Keratinocyte (primary cell): Measurements from ENCODE around the gene KCNJ12. TPM values are rescaled to one million over a fixed set of nuclear protein-coding genes. Genes with fewer than 3 reads are reported as not detected.
"Not testable (repeated sequence)": the region's sequence is repeated elsewhere in the genome, so short reads cannot be mapped to it uniquely, and the experiment has no call there.

ENCODE experiments used
- DNase-seq: peaks from one replicate; pipeline ENCODE4 v3.0.0-alpha.2; 2011; ENCODE audit warnings: low read depth, missing footprints, low spot score
- FAIRE-seq: peaks from 2 replicates; lab custom pipeline; 2011; peaks lifted over from hg19 to GRCh38; lab: Jason Lieb, UNC
- H2AFZ ChIP-seq: 2 replicates; pipeline ENCODE4 v1.6.0; 2012; ENCODE audit warnings: low read length, control low read depth, inconsistent platforms; ENCODE audit not compliant: control insufficient read depth
- H3K27ac ChIP-seq: 2 replicates; pipeline ENCODE4 v1.5.1; 2011; ENCODE audit warnings: low read length; ENCODE audit not compliant: control insufficient read depth, insufficient read depth
- H3K27me3 ChIP-seq: 3 replicates; pipeline ENCODE4 v1.6.0; 2011; ENCODE audit warnings: low read length; ENCODE audit not compliant: control insufficient read depth, insufficient read depth; ENCODE audit errors: extremely low read depth
- H3K36me3 ChIP-seq, 2 experiments: 2 replicates in 1 of 2; 3 replicates in 1 of 2; pipeline ENCODE4 v1.5.1; 2011; ENCODE audit warnings: low read length in 2 of 2, mild to moderate bottlenecking in 1 of 2; ENCODE audit not compliant: control insufficient read depth in 2 of 2, insufficient read depth in 2 of 2; ENCODE audit errors: extremely low read depth in 1 of 2
- H3K4me1 ChIP-seq: 3 replicates; pipeline ENCODE4 v1.5.1; 2011; ENCODE audit warnings: low read length; ENCODE audit not compliant: control insufficient read depth, insufficient read depth; ENCODE audit errors: extremely low read depth
- H3K4me2 ChIP-seq: 3 replicates; pipeline ENCODE4 v1.6.0; 2011; ENCODE audit warnings: low read depth, low read length; ENCODE audit not compliant: control insufficient read depth, insufficient read depth; ENCODE audit errors: extremely low read depth
- H3K4me3 ChIP-seq, 3 experiments: fragments of 200-600 bp in 1 of 3; sonication (generic) in 1 of 3; 2 replicates in 2 of 3; 3 replicates in 1 of 3; pipeline ENCODE4 v1.5.1; 2011 to 2016; ENCODE audit warnings: low read length in 3 of 3, mild to moderate bottlenecking in 3 of 3, control low read depth in 2 of 3, inconsistent platforms in 1 of 3, low read depth in 1 of 3, mixed read lengths in 1 of 3, mixed run types in 1 of 3, moderate library complexity in 1 of 3; ENCODE audit not compliant: control insufficient read depth in 2 of 3, insufficient read depth in 2 of 3; ENCODE audit errors: extremely low read depth in 1 of 3
- H3K79me2 ChIP-seq: 2 replicates; pipeline ENCODE4 v1.6.0; 2012; ENCODE audit warnings: low read length; ENCODE audit not compliant: control insufficient read depth, insufficient read depth
- H3K9ac ChIP-seq: 3 replicates; pipeline ENCODE4 v1.6.0; 2011; ENCODE audit warnings: low read length; ENCODE audit not compliant: control insufficient read depth, insufficient read depth; ENCODE audit errors: extremely low read depth
- H3K9me1 ChIP-seq: 3 replicates; pipeline ENCODE4 v1.6.0; 2011; ENCODE audit warnings: low read length; ENCODE audit not compliant: control insufficient read depth, insufficient read depth; ENCODE audit errors: extremely low read depth
- H3K9me3 ChIP-seq: 2 replicates; pipeline ENCODE4 v1.5.1; 2012; ENCODE audit warnings: low read depth, low read length; ENCODE audit not compliant: control insufficient read depth
- H4K20me1 ChIP-seq: 3 replicates; pipeline ENCODE4 v1.6.0; 2011; ENCODE audit warnings: low read length; ENCODE audit not compliant: control insufficient read depth, insufficient read depth; ENCODE audit errors: extremely low read depth
- dilution Hi-C: fragments of 300-500 bp; cut with MboI; formaldehyde crosslinking; loops from one replicate; pipeline ENCODE4 v1.7.0; 2020; ENCODE audit warnings: low sequenced_read_pairs; ENCODE audit not compliant: extremely low pct_ligation_motif_present
- polyA plus RNA-seq, 5 experiments: library from polyadenylated mRNA; depleted of rRNA in 3 of 5; stranded (reverse) in 3 of 5; stranded (forward) in 1 of 5; unstranded in 1 of 5; fragments of >200 nt; gene quantifications; 1 replicate in 1 of 5; 2 replicates in 3 of 5; 3 replicates in 1 of 5; pipeline versions ENCODE4 v1.2.1 to v1.2.3, GENCODE V29; 2011 to 2012; ENCODE audit warnings: missing spikeins in 2 of 5, low read depth in 1 of 5, low replicate concordance in 1 of 5

The KCNJ12 gene
- polyA plus RNA-seq, 1 donor (not counting 4 experiments of a cell fraction or from before 2014, with no cell fraction given) = 0.04 TPM

DNA sequence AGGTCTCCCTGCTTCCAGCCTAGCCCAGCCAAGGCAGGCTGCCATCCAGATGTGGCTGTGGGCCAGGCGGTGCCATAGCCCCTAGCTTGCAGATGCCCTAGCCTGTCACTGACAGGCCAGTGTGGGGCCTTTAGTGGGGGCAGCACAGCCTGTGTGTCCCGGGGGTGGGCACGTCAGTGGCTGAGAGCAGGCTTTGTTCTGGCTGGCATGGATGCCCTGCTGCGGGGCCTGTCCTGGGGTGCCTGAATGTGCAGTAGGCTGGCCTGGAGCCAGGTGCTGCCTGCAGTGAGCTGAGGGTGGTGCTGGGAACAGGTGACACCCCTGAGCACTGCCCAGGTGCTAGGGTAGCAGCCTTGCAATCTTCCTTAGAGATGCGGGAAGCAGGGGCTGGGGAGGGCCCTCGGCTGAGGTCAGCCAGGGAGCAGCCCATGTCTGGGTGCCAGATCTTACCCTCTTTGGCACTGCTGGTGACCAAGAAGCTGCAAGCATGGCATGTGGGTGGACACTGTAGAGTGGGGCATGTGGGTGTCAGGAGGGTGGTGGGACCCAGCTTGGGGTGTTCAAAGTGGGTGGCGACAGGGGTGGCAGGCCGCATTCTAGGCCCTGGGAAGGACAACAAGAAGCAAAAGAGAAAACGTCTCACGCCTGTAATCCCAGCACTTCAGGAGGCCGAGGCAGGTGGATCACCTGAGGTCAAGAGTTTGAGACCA, 37.6 kb downstream of the KCNJ12 start:
- not testable (repeated sequence) for H3K4me1 ChIP-seq, DNase-seq, H3K4me2 ChIP-seq, H3K27ac ChIP-seq, H3K9me1 ChIP-seq, FAIRE-seq, H3K27me3 ChIP-seq, H3K79me2 ChIP-seq, H3K9ac ChIP-seq, H3K36me3 ChIP-seq, H4K20me1 ChIP-seq, H3K9me3 ChIP-seq, H3K4me3 ChIP-seq, H2AFZ ChIP-seq
- dilution Hi-C loops = loop anchor here (25.0 kb wide), 1 partner anchor 274 kb away; the partner anchor contains the start of gene KCNJ18

- not testable (repeated sequence) for FAIRE-seq
Measured at GRCh38 chr17:21414616-21415015, 38.5 kb downstream of the KCNJ12 start.

GRCh38 chr17:21415166-21415990, 39.2 kb downstream of the KCNJ12 start:
- not testable (repeated sequence) for H3K27me3 ChIP-seq, H3K36me3 ChIP-seq, H4K20me1 ChIP-seq, DNase-seq, H3K4me1 ChIP-seq, H3K9ac ChIP-seq, H3K9me1 ChIP-seq, H2AFZ ChIP-seq, H3K9me3 ChIP-seq, H3K4me3 ChIP-seq, FAIRE-seq, H3K27ac ChIP-seq, H3K4me2 ChIP-seq, H3K79me2 ChIP-seq
- dilution Hi-C loops = loop anchor here (25.0 kb wide), 1 partner anchor 272 kb away; the partner anchor contains the start of gene KCNJ18

More at GRCh38 chr17:21414616-21415015, 38.5 kb downstream of the KCNJ12 start:
- not testable (repeated sequence) for H4K20me1 ChIP-seq, H3K36me3 ChIP-seq, H3K9me1 ChIP-seq, H3K27ac ChIP-seq, H3K4me2 ChIP-seq, H3K4me3 ChIP-seq, H3K27me3 ChIP-seq, H2AFZ ChIP-seq, DNase-seq, H3K9ac ChIP-seq, H3K9me3 ChIP-seq, H3K79me2 ChIP-seq, H3K4me1 ChIP-seq
- dilution Hi-C loops = loop anchor here (25.0 kb wide), 1 partner anchor 273 kb away; the partner anchor contains the start of gene KCNJ18

- not testable (repeated sequence) for H3K4me1 ChIP-seq, H3K9ac ChIP-seq, H3K4me3 ChIP-seq, H3K9me3 ChIP-seq, H3K36me3 ChIP-seq, H2AFZ ChIP-seq, H3K27ac ChIP-seq, H3K27me3 ChIP-seq, H3K79me2 ChIP-seq, FAIRE-seq, DNase-seq, H4K20me1 ChIP-seq, H3K9me1 ChIP-seq, H3K4me2 ChIP-seq
- dilution Hi-C loops = loop anchor here (25.0 kb wide), 1 partner anchor 271 kb away; the partner anchor contains the start of gene KCNJ18
Measured at GRCh38 chr17:21416471-21416981, 40.4 kb downstream of the KCNJ12 start.
